ENCODE data around the gene SMU1. TPM values are rescaled to one million over a fixed set of nuclear protein-coding genes. Genes with fewer than 3 reads are reported as not detected.
A peak's percentile ranks its signal among the peaks of the same experiment; 100 is the strongest.

SMU1 gene
- total and polyA plus RNA-seq, 2 of the 13 experiments (the other 11 are each of a cell fraction or from before 2014, with no cell fraction given), result 12.9 to 36.6 TPM

- no peak for TF ChIP-seq NFE2L2 (IDR thresholded peaks at IDR 0.05; ENCODE audit: low read length)
- no peak for TF ChIP-seq ZNF782 (CRISPR knock-in tag; IDR thresholded peaks at IDR 0.05; ENCODE audit: borderline replicate concordance)
- no peak for TF ChIP-seq ATRX (CRISPR knock-in tag; IDR thresholded peaks at IDR 0.05; ENCODE audit: borderline replicate concordance)
- TF ChIP-seq RFXAP (CRISPR knock-in tag; IDR thresholded peaks at IDR 0.05; ENCODE audit: borderline replicate concordance), result no peak
- TF ChIP-seq, protein P1, sequence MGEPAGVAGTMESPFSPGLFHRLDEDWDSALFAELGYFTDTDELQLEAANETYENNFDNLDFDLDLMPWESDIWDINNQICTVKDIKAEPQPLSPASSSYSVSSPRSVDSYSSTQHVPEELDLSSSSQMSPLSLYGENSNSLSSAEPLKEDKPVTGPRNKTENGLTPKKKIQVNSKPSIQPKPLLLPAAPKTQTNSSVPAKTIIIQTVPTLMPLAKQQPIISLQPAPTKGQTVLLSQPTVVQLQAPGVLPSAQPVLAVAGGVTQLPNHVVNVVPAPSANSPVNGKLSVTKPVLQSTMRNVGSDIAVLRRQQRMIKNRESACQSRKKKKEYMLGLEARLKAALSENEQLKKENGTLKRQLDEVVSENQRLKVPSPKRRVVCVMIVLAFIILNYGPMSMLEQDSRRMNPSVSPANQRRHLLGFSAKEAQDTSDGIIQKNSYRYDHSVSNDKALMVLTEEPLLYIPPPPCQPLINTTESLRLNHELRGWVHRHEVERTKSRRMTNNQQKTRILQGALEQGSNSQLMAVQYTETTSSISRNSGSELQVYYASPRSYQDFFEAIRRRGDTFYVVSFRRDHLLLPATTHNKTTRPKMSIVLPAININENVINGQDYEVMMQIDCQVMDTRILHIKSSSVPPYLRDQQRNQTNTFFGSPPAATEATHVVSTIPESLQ (CRISPR knock-in tag; conservative IDR thresholded peaks at IDR 0.05), result no peak
- no peak for TF ChIP-seq NFIC (IDR thresholded peaks at IDR 0.05; ENCODE audit: low read length)
- TF ChIP-seq ZNF709 (CRISPR knock-in tag; IDR thresholded peaks at IDR 0.05), result no peak
- TF ChIP-seq, protein P2, sequence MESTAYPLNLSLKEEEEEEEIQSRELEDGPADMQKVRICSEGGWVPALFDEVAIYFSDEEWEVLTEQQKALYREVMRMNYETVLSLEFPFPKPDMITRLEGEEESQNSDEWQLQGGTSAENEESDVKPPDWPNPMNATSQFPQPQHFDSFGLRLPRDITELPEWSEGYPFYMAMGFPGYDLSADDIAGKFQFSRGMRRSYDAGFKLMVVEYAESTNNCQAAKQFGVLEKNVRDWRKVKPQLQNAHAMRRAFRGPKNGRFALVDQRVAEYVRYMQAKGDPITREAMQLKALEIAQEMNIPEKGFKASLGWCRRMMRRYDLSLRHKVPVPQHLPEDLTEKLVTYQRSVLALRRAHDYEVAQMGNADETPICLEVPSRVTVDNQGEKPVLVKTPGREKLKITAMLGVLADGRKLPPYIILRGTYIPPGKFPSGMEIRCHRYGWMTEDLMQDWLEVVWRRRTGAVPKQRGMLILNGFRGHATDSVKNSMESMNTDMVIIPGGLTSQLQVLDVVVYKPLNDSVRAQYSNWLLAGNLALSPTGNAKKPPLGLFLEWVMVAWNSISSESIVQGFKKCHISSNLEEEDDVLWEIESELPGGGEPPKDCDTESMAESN (CRISPR knock-in tag; conservative IDR thresholded peaks at IDR 0.05), result 0 out of 2 replicates have a peak, but pooled peaks have one; percentile 4
- no peak; the same call in 1 of the 2 replicates for TF ChIP-seq CBX5 (CRISPR knock-in tag; IDR thresholded peaks at IDR 0.05; ENCODE audit: borderline replicate concordance)
- no peak; the same call in 1 of the 2 replicates for TF ChIP-seq ZFP36L1 (CRISPR knock-in tag; IDR thresholded peaks at IDR 0.05)
- peak; percentile 33 for TF ChIP-seq ASH2L (IDR thresholded peaks at IDR 0.05; ENCODE audit: insufficient read length, low read depth, low read length)
- TF ChIP-seq, protein P3, sequence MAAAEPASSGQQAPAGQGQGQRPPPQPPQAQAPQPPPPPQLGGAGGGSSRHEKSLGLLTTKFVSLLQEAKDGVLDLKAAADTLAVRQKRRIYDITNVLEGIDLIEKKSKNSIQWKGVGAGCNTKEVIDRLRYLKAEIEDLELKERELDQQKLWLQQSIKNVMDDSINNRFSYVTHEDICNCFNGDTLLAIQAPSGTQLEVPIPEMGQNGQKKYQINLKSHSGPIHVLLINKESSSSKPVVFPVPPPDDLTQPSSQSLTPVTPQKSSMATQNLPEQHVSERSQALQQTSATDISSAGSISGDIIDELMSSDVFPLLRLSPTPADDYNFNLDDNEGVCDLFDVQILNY (CRISPR knock-in tag; conservative IDR thresholded peaks at IDR 0.05), result no peak
- TF ChIP-seq SSRP1 (CRISPR knock-in tag; IDR thresholded peaks at IDR 0.05), result 0 out of 2 replicates have a peak, but pooled peaks have one; percentile 4
- 0 out of 2 replicates have a peak, but pooled peaks have one; percentile 23 for TF ChIP-seq ZNF337 (CRISPR knock-in tag; IDR thresholded peaks at IDR 0.05; ENCODE audit: borderline replicate concordance, low read depth)
- TF ChIP-seq MBD4 (IDR thresholded peaks at IDR 0.05; ENCODE audit: borderline replicate concordance, low read length), result no peak
- no peak for TF ChIP-seq NFKBIZ (CRISPR knock-in tag; IDR thresholded peaks at IDR 0.05)
- TF ChIP-seq ZNF230 (CRISPR knock-in tag; IDR thresholded peaks at IDR 0.05), result no peak
- no peak for TF ChIP-seq ZNF563 (CRISPR knock-in tag; IDR thresholded peaks at IDR 0.05)
- no peak for TF ChIP-seq LCORL (IDR thresholded peaks at IDR 0.05)
- TF ChIP-seq LCORL (CRISPR knock-in tag; IDR thresholded peaks at IDR 0.05), result peak; percentile 57; the same call in 1 of the 2 replicates
- TF ChIP-seq SIX4 (CRISPR knock-in tag; IDR thresholded peaks at IDR 0.05), result no peak
- TF ChIP-seq CREB1 (IDR thresholded peaks at IDR 0.05), result no peak
- no peak for TF ChIP-seq CREB1 (CRISPR knock-in tag; IDR thresholded peaks at IDR 0.05)
- TF ChIP-seq ARID2 (CRISPR knock-in tag; IDR thresholded peaks at IDR 0.05; ENCODE audit: borderline replicate concordance), result no peak
- TF ChIP-seq RAD21 (CRISPR knock-in tag; IDR thresholded peaks at IDR 0.05), result 0 out of 2 replicates have a peak, but pooled peaks have one; percentile 2
- no peak for TF ChIP-seq MED8 (CRISPR knock-in tag; IDR thresholded peaks at IDR 0.05; ENCODE audit: insufficient replicate concordance)
- TF ChIP-seq ISL2 (CRISPR knock-in tag; IDR thresholded peaks at IDR 0.05), result no peak
These were observed 50.7 kb downstream of the SMU1 start (continued) for GRCh38 chr9:33025572-33026342.
